Caki2 (cell line): ENCODE data around the gene THRA. TPM values are rescaled to one million over a fixed set of nuclear protein-coding genes. Genes with fewer than 3 reads are reported as not detected.

Experiments used
- DNase-seq: peaks from one replicate; pipeline ENCODE4 v3.0.0-alpha.2; 2015; ENCODE audit warnings: low read depth
- in situ Hi-C: cut with HindIII; loops from 2 replicates; pipeline ENCODE4 v1.10.0; 2016; ENCODE audit warnings: low sequenced_read_pairs, low pct_unique_long_range_greater_than_20kb, mixed read lengths
- total RNA-seq: library from RNA; depleted of rRNA; stranded (reverse); fragments of >200 nt; shearing (Covaris generic); gene quantifications from 2 replicates; pipeline ENCODE4 v1.2.3, GENCODE V29; 2014; ENCODE audit warnings: low replicate concordance

THRA gene
- total RNA-seq, 1 experiment from 2014 or later, result 9.1 TPM

DNA sequence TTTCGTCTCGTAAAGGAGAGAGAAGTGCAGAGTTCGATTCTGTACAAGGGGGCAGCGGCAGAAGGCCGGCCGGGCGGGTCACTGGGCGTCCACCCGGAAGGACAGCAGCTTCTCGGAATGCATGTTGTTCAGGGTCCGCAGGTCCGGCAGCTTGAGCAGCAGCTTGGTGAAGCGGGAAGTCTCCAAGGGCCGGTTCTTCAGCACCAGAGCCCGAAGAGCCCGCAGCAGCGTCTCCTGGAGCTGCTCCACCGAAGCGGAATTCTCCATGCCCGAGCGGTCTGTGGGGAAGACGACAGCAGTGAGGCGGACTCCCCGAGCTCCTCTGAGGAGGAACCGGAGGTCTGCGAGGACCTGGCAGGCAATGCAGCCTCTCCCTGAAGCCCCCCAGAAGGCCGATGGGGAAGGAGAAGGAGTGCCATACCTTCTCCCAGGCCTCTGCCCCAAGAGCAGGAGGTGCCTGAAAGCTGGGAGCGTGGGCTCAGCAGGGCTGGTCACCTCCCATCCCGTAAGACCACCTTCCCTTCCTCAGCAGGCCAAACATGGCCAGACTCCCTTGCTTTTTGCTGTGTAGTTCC is 30.3 kb downstream of the THRA start:
- in situ Hi-C loops, result no loop called here
- DNase-seq, result no peak

DNA sequence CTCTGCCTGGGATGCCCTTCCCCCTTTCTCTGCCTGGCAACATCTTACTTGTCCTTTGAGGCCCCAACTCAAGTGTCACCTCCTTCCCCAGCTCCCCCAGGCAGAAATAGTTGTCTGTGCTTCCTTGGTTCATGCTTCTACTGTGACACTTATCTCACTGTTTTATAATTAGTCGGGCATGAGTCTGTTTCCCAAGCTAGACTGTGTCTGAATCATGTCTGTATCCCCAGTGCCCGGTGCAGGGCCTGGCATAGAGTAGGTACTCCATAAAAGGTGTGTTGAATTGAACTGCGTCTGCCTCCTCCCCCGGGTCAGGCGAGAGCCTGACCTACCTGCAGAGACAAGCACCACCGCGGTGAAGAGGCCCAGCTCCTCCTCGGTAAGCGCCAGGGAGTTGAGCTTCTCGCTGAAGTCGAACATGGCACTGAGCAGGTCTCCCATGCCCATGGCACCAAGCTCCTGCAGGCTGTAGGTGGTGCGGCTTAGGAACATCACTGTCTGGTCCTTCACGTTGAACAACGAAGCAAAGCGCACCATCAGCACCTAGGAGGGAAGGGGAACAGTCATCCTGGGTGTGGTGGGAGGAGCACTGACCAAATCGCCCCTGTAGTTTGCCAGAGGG is 30.9 kb downstream of the THRA start:
- in situ Hi-C loops, result no loop called here

DNA sequence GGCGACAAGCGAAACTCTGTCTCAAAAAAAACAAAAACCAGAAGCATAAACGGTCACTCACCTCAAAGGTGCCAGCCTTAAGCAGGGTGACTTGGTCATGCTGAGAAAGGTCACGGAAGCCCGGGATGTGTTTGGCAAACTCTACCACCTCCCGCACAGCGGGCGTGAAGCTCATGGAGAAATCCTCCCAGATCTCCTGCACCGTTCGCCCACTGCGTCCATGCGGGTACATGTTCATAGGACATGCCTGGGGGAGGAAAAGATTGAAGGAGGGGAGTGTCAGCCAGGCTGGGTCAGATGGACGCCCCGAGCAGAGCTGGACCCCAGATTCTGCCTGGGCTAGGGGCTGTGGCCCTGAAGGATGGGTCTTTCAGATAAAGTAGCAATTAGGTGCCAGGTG is 32.1 kb downstream of the THRA start:
- in situ Hi-C loops, result no loop called here
- no peak for DNase-seq

More for the DNA sequence above, 30.9 kb downstream of the THRA start:
- no peak for DNase-seq

DNA sequence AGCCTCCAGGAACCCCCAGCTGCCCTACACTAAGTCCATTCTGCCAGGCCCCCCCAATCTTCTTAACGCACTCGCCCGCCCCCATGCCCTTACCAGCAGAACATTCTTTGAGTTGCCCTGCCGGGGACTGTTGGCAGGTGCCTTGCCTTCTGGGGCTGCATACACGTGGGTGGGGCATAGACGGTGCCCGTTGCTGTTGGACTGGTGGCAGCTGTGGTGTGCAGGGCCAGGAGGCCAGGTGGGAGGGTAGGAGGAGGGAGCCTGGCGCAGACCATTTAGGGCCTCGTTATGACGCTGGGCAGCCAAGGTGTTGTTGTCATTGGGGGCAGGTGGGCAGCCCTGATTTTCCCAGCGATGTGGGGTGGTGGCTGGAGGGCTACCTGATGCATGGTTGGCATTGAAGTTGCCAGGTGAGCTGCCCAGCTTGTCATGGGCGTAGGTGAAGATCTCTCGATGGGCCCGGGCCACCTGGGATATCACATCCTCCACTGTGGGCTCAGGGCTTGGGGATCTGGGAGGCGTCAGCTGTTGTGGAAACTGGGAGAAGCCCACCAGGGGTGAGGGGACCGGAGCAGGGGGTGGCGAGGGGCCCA is 32.7 kb downstream of the THRA start:
- in situ Hi-C loops, result no loop called here
- no peak for DNase-seq

DNA sequence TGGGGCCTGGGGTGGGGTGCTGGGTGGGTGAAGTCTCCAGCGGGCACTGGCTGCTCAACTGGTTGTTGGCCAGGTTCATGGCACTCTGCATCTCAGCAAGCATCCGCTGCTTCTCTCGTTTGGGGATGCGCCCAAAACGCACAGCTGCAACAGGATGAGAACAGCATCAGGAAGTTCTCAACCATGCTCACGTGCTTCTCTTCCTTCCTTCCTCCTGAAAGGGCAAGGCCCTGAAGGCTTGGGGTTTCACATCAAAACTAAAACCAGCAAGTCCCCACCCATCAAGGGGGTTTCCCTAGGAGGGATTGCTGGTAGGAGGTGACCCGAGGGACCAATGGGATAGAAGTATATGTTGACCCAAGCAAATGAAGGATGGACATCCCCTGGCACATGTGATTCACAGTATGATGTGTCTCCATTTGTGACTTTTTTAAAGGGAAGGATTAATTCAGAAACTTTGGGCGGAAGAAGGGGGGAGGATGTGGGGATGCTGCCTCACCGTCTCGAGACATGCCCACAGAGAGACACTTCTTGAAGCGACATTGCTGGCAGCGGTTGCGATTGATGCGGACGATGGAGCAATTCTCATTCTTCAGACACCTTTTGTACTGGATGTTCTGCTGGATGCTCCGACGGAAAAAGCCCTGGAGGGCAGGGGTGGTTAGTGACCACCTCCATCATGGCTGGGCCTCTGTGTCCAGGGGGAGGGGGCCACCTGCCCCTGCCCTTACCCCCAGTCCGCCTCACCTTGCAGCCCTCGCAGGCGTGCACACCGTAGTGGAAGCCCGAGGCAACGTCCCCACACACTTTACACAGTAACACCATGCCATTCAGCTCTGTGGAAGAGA is 33.4 kb downstream of the THRA start:
- in situ Hi-C loops, result no loop called here
- DNase-seq, result peak; percentile 88

DNA sequence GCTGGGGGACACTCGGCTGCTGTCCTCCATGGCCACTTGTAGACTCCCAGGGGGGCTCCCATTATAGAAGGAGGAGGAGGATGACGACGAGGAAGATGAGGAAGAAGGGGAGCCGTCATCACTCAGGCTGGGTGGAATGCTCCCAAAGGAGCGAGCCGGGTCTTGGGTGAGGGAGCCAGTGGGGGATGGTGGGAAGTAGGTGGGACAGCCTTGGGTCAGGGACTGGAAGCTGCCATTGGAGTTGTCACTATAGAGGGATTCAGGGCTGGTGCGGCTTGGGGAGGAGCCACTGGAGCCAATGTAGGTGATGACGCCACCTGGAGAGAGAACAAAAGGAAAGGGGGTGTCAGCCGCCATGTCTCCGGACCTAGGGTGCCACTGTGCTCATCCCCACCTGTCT is 34.3 kb downstream of the THRA start:
- DNase-seq, result no peak
- in situ Hi-C loops, result no loop called here

DNA sequence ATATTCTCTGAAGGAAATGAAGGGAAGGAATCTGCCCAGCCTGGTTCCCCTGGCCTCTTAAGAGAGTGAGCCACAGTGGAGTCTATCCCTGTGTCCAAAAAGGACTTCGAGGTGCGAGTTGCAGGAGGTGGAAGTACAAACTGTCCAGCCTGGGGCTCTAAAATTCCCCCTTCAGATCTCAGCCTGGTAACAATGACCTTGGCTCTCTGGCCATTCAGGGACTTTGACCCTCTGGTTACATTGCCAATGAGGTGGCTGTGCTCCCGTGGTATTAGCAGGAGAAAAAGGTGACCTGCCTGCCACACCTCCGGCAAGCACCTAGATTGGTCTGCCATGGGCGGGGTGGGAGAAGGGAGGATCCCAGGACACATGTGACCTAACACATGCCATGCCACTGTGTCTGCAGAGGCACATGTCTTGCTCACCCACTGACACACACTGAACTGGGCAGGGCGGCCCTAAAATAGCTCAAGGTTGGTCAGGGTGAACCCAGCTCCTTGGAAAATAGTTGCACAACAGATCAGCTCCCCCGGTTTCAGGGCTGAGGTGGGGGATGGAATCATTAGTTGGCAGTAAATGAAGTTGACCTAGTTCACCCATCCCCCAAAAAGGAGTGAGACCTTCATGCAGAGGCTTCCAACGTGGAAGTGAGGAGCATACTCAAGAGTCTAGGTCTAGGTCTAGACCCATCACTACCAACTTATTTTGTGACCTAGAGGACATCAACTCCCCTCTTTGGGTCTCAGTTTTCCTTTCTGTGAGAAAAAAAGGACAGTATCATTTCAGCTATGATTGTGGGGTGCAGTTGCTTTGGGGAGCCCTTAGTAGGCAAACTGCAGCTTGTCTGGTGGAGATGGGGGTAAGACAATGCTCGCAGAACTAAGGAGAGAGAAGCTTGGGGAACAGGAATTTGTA is 35.4 kb downstream of the THRA start:
- in situ Hi-C loops, result no loop called here
- peak; percentile 50 for DNase-seq

DNA sequence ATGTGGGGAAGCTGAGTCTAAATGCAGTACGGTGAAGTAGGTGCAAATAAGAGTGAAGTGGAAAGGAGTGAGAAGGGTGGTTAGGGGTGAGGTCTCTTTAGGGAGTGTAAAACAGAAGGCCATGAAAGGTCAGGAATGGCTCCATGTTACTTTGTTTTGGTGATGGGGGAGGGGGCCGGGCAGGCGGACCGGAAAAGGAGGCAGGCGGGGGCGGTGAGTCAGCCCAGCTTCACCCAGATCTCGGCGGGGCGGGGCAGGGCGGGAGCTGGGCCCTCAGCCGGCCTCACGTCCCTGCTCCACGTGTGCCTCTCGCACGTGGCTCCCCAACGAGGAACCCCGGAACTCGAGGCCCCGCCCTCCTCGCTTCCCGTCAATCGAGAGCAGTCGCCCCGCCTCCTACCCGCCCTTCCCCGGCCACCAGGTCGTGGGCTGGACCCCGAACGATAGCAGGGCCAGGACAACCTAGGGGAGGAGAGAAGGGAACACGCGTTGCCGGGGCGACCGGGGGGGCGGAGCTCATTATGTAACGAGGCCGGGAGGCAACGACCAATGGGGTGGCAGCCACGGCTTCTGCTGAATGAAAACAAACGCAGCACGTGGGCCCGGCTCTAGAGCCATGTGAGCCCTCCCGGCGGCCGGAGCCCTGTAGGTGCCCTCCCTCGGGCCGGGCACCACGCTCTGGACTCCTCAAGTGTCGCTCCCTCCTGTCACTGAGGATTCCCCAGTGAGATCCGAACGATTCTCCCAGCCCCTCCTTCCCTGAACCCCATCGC is 36.3 kb downstream of the THRA start:
- peak; percentile 100 for DNase-seq
- in situ Hi-C loops, result no loop called here

DNA sequence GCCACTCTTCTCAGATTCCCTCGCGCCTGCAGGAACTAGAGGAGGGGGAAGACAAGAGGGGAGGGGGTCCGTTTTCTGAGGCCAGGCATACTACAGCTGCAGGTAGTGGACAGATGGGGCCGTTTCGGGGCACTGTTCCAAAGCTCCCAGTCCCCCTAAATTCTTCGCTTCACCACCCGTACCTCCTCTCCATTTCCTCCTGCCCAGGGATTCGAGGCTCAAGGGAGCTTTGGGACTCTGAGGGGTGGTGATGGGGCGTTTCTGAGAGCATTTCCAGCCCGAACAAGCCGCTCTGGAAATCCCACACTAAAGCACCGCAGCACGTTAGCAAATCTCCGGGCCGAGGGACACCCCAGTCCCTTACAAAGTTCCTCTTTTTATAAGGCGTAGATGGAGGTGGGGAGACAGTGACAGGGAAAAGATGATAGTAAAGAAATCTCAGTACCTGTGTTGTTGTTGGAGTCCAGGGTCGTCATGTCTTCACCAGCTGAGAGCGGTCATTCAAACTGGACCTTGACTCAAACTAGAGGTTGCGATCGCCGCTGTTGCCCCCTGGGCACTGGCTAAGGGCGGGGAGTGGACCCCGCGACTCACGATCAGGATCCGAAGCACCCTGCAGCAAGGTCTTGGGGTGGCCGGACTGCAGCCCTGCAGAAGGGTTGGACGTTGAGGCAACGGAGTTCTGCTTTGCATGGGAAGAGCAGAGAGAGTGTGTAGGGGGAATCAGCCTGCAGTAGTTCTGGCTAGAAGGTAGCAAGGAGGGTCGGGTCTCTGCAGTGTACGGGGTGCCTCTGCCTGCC is 37.1 kb downstream of the THRA start:
- no peak for DNase-seq
- in situ Hi-C loops, result loop anchor here (10.0 kb wide), 1 partner anchor 75 kb away; the partner anchor contains the start of gene RAPGEFL1

DNA sequence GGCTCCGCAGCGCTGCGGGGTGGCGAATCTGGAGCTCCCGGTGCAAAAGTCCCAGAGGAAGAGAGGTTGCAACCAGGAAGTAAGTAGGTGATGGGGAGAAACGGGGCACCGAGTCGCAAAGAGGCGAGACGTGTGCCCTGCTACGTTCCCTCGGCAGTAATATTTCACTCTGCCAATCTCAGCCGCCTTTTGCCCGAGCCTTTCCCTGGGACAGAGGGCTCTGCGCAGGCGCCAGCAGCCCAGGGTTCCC is 37.6 kb downstream of the THRA start, which contains the start of gene NR1D1:
Gene NR1D1 (minus strand): TSS at position 171 of the 250 bp plus-strand sequence. CDS start 495 bp downstream, outside the sequence.
- in situ Hi-C loops, result loop anchor here (10.0 kb wide), 1 partner anchor 74 kb away; the partner anchor contains the start of gene RAPGEFL1
- DNase-seq, result no peak

DNA sequence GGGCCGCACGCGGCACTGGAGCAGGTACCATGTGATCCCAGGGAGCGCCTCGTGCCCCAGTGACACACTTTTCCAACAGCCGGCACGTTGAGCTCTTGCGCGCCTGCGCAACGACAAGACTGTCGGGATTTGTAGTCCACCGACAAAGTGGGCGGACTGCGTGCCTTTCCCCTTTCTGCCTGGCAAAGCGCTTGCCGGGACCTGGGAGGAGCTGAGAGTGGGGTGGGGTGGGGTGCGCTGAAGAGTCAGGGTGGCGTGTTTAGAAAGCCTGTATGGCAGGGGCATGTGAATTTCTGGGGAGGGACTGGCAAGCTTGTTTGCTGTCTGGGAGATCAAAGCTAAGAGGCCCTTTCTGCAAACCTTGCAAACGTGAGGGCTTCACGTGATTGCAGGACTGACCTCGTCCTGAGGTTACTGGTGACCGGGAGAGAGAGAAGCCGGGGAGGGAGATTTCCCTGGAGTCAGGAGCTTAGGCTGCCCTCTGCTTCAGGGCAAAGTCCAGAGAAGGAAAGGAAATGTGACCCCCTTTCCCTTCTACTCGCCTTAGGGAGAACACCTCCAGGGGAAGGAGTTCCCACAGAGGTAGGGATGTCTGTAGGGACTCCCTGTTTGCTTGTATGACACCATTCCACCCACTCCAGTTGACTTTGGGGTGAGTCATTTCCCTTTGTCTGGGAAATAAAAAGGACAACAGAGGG is 38.1 kb downstream of the THRA start:
- DNase-seq, result peak; percentile 98
- in situ Hi-C loops, result loop anchor here (10.0 kb wide), 1 partner anchor 74 kb away; the partner anchor contains the start of gene RAPGEFL1

DNA sequence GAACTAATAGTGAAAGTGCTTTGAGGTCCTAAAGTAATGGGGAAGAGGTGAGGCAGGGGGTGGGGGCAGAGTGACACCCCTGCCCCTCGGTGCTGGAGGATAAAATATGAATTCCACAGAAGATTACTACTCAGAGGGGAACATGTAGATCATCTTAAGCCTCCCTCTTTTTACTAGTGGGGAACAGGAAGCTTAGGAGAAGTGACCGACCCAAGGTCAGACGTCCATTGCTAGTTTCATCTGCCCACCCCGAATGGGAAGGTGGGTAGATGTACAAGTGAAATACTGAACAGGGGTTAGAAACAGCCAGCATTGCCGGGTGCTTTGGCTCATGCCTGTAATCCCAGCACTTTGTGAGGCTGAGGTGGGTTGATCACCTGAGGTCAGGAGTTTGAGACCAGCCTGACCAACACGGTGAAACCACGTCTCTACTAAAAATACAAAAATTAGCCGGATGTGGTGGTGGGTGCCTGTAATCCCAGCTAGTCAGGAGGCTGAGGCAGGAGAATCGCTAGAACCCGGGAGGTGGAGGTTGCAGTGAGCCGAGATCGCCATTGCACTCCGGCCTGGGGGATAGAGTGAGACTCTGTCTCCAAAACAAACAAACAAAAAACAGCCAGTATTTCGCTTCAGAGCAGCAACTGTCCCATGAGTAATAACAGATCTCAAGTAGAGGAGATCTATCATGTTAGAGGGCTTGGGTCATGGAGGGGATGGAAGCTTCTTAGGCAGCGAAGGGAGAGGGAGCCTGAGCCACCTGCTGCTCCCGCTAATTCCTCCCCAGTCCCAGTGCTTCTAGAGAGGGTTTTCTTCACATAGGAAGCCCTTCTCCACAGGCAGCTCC is 38.8 kb downstream of the THRA start:
- in situ Hi-C loops, result loop anchor here (10.0 kb wide), 1 partner anchor 73 kb away; the partner anchor contains the start of gene RAPGEFL1
- no peak for DNase-seq

DNA sequence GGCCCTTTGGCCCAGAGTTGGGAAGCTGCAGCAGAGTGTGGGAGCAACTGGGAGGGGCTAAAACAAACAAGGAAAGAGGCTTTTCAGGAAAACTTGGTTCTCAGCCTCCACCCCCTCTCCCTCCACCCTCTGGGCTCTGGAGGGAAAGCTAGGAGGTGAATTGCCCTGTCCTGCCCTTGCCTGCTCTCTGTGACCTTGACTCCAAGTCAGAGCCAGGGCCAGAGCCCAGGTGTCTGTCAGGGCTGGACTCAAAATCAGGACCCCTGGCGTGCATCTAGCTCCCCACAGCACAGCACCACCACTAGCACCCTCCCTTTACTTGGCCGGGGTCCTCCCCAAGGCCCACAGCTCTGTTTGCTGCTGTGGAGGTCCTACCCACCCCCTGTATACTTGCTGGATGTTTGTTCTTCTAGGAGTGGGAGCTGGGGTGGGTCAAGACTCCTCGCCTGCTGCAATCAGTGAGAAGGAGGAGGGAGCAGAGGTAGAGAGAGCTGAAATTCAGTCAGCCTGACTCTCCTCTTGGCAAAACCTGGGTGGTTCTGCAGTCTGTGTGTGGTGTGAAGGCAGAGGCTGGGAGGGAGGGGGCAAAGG is 40.4 kb downstream of the THRA start:
- DNase-seq, result no peak
- in situ Hi-C loops, result loop anchor here (10.0 kb wide), 1 partner anchor 72 kb away; the partner anchor contains the start of gene RAPGEFL1

DNA sequence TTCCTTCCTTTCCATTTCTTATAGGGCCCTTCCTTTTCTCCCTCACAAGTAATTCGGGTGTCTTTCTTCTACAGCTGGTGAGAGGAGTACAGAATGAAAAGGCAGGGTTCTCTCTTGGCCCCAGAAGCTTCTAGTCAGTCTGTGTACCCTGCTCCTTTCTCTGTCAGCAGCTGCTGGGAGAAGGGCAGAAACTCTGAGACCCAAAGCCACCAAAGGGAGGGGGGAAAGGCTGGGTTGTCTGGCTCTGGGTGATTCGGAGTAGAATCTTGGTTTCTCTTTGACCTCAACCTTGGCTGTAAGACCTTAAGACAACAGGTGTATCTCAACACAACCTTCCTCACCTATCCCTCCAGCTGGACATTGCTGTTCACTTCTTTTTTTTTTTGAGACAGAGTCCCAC is 40.9 kb downstream of the THRA start:
- DNase-seq, result no peak
- in situ Hi-C loops, result loop anchor here (10.0 kb wide), 1 partner anchor 71 kb away; the partner anchor contains the start of gene RAPGEFL1
